Measurements from ENCODE around the gene SRGAP1.
"Not testable (repeated sequence)": the region's sequence is repeated elsewhere in the genome, so short reads cannot be mapped to it uniquely, and the experiment has no call there.

The SRGAP1 gene

GRCh38 chr12:63855299-63855698, 10.8 kb downstream of the SRGAP1 start:
- no peaks in the 10 kb centered on the region for H3K4me1 ChIP-seq (ENCODE audit: control insufficient read depth, insufficient read depth, low read length)
- no peaks in the 10 kb centered on the region; a peak in 1 of 3 replicates for H3K36me3 ChIP-seq (ENCODE audit: control insufficient read depth in 2 of 2, insufficient read depth in 1 of 2, low read length in 2 of 2)
- no peak overlapping the region for H3K27ac ChIP-seq (ENCODE audit: extremely low read depth, low read depth, low read length)
- H3K4me3 ChIP-seq (ENCODE audit: low read depth, low read length) = no peak overlapping the region
- peak; percentile 60 for TF ChIP-seq ZNF362 (tag by site-specific recombination; IDR thresholded peaks at IDR 0.05)
- no peak for TF ChIP-seq ZNF2 (tag by site-specific recombination; IDR thresholded peaks at IDR 0.05)
- TF ChIP-seq KLF7 (tag by site-specific recombination; IDR thresholded peaks at IDR 0.05; ENCODE audit: borderline replicate concordance) = no peak
- ChIA-PET CTCF (interaction anchor here (0.6 kb wide), 1 partner anchor 1964 kb away, joined by 4 read pairs; no protein-coding TSS in a partner anchor), POLR2A (no interaction called here)
- no peaks in the 10 kb centered on the region for H3K9me3 ChIP-seq (ENCODE audit: control insufficient read depth, insufficient read depth, low read depth, low read length)

GRCh38 chr12:63857771-63858670, 13.5 kb downstream of the SRGAP1 start:
- no peak for TF ChIP-seq ZNF529 (tag by site-specific recombination; IDR thresholded peaks at IDR 0.05; ENCODE audit: insufficient replicate concordance)
- peak; percentile 32; the same call in 1 of the 2 replicates for TF ChIP-seq PRDM6 (tag by site-specific recombination; IDR thresholded peaks at IDR 0.05)
- Histone ChIP-seq H3K4me3 (ENCODE audit: low read depth, low read length) (no peak overlapping the region), H3K4me1 (ENCODE audit: control insufficient read depth, insufficient read depth, low read length) (peaks cover 5% of the 10 kb centered on the region), H3K36me3 (ENCODE audit: control insufficient read depth in 2 of 2, insufficient read depth in 1 of 2, low read length in 2 of 2) (no peaks in the 10 kb centered on the region; a peak in 1 of 3 replicates), H3K9me3 (ENCODE audit: control insufficient read depth, insufficient read depth, low read depth, low read length) (no peaks in the 10 kb centered on the region), H3K27ac (ENCODE audit: extremely low read depth, low read depth, low read length) (no peak overlapping the region)
- CTCF ChIA-PET = no interaction called here
- POLR2A ChIA-PET = no interaction called here

GRCh38 chr12:63859880-63860279, 15.4 kb downstream of the SRGAP1 start:
- H3K36me3 ChIP-seq (ENCODE audit: control insufficient read depth in 2 of 2, insufficient read depth in 1 of 2, low read length in 2 of 2); H3K27ac ChIP-seq (ENCODE audit: extremely low read depth, low read depth, low read length); H3K4me1 ChIP-seq (ENCODE audit: control insufficient read depth, insufficient read depth, low read length); CTCF ChIA-PET; POLR2A ChIA-PET; H3K4me3 ChIP-seq (ENCODE audit: low read depth, low read length); H3K9me3 ChIP-seq (ENCODE audit: control insufficient read depth, insufficient read depth, low read depth, low read length): not testable (repeated sequence)
- peak; percentile 63 for TF ChIP-seq ZNF121 (tag by site-specific recombination; IDR thresholded peaks at IDR 0.05)

GRCh38 chr12:63862187-63862968, 17.9 kb downstream of the SRGAP1 start:
- peak; percentile 67 for TF ChIP-seq GLIS1 (tag by site-specific recombination; IDR thresholded peaks at IDR 0.05)
- 0 out of 2 replicates have a peak, but pooled peaks have one; percentile 26 for TF ChIP-seq ZIC2 (tag by site-specific recombination; IDR thresholded peaks at IDR 0.05)
- no peak for TF ChIP-seq ZNF670 (tag by site-specific recombination; IDR thresholded peaks at IDR 0.05; ENCODE audit: low read depth)
- TF ChIP-seq ZNF580 (tag by site-specific recombination; IDR thresholded peaks at IDR 0.05) = no peak
- Histone ChIP-seq H3K4me1 (ENCODE audit: control insufficient read depth, insufficient read depth, low read length) (peaks cover 7% of the 10 kb centered on the region), H3K9me3 (ENCODE audit: control insufficient read depth, insufficient read depth, low read depth, low read length) (no peaks in the 10 kb centered on the region), H3K36me3 (ENCODE audit: control insufficient read depth in 2 of 2, insufficient read depth in 1 of 2, low read length in 2 of 2) (no peaks in the 10 kb centered on the region; a peak in 1 of 3 replicates), H3K4me3 (ENCODE audit: low read depth, low read length) (no peak overlapping the region), H3K27ac (ENCODE audit: extremely low read depth, low read depth, low read length) (no peak overlapping the region)
- CTCF ChIA-PET = interaction anchor here (1.1 kb wide), 1 partner anchor 18 kb away, joined by 3 read pairs; the partner anchor contains the start of gene SRGAP1
- POLR2A ChIA-PET = no interaction called here
